NCI-H748 treated with DMSO at 0.1 percent for 48 hours (cell line): ENCODE results near the gene LRRC8D.
A peak's percentile ranks its signal among the peaks of the same experiment; 100 is the strongest.

Experiments used
- DNase-seq: peaks from one replicate; lab custom pipeline; 2025; lab: John Stamatoyannopoulos, UW

LRRC8D gene

GRCh38 chr1:89807503-89807902 is 13.3 kb upstream of the LRRC8D start:
- DNase-seq = no peak

- no peak for DNase-seq
Observed at GRCh38 chr1:89807983-89808382, 12.8 kb upstream of the LRRC8D start.

GRCh38 chr1:89808441-89809117 is 12.3 kb upstream of the LRRC8D start:
- no peak for DNase-seq

GRCh38 chr1:89809556-89809955 is 11.3 kb upstream of the LRRC8D start:
- no peak for DNase-seq

- DNase-seq = no peak
Observed at GRCh38 chr1:89810302-89810701, 10.5 kb upstream of the LRRC8D start.

- DNase-seq = peak; percentile 12
Observed at GRCh38 chr1:89810880-89811279, 10.0 kb upstream of the LRRC8D start.

- no peak for DNase-seq
Observed at GRCh38 chr1:89812992-89813391, 7.8 kb upstream of the LRRC8D start.

- no peak for DNase-seq
Observed at GRCh38 chr1:89815040-89815439, 5.8 kb upstream of the LRRC8D start.

GRCh38 chr1:89815611-89816010 is 5.2 kb upstream of the LRRC8D start:
- DNase-seq = no peak

GRCh38 chr1:89816366-89816765 is 4.5 kb upstream of the LRRC8D start:
- DNase-seq = no peak

GRCh38 chr1:89821322-89822108 is 683 bp downstream of the LRRC8D start:
- no peak for DNase-seq

GRCh38 chr1:89822109-89822962 is 1.5 kb downstream of the LRRC8D start:
- DNase-seq = no peak

- no peak for DNase-seq
Observed at GRCh38 chr1:89822999-89823628, 2.3 kb downstream of the LRRC8D start.

- DNase-seq = no peak
Observed at GRCh38 chr1:89823679-89824292, 3.0 kb downstream of the LRRC8D start.

GRCh38 chr1:89826594-89826993 is 5.8 kb downstream of the LRRC8D start:
- no peak for DNase-seq

- DNase-seq = no peak
Observed at GRCh38 chr1:89827330-89827729, 6.5 kb downstream of the LRRC8D start.

- no peak for DNase-seq
Observed at GRCh38 chr1:89827902-89828301, 7.1 kb downstream of the LRRC8D start.

- no peak for DNase-seq
Observed at GRCh38 chr1:89829186-89829585, 8.4 kb downstream of the LRRC8D start.

GRCh38 chr1:89831462-89832120 is 10.8 kb downstream of the LRRC8D start:
- no peak for DNase-seq

- DNase-seq = no peak
Observed at GRCh38 chr1:89832496-89833127, 11.8 kb downstream of the LRRC8D start.
